MM.1S (cell line): ENCODE results near the gene NDUFS8.

ENCODE experiments used
- CTCF ChIP-seq: fragments of 300-600 bp; sonication (generic); IDR thresholded peaks from 2 replicates; pipeline ENCODE4 v1.5.1; 2016; ENCODE audit warnings: antibody characterized with exemption, low read length, mixed read lengths
- EZH2phosphoT487 ChIP-seq: fragments of 300-600 bp; sonication (generic); IDR thresholded peaks from 2 replicates; pipeline ENCODE4 v1.6.1; 2018; ENCODE audit warnings: antibody characterized with exemption, low read length

DNA sequence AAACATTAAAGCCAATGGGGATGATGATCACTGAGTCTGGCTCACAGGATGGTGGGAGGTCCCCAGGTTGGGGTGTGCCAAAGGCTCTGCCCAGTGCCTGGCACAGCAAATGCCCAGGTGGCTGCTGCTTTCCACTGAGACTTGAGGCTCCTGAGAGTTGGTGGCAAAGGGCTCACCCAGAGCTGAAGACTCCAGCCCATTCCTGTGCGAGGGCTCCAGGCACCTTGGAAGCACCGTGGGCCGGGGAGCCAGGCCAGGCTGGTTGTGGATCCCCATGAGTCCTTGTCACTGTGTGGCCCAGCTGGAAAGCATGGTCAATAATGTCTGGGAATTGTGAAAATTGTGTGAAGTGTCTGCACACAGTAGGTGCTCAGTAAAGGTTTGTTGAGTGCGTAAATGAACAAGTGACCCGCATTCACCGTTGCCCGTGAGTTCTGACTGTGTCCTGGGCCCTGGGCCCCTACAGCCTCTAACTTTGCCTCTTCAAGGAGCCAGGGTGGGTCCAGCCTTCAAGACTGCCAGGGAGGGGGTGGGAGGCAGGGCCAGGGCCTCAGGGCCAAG, 23.8 kb upstream of the NDUFS8 start:
- TF ChIP-seq CTCF (no peak), EZH2phosphoT487 (no peak)
